Measurements from ENCODE around the gene OTOP2. TPM values are rescaled to one million over a fixed set of nuclear protein-coding genes. Genes with fewer than 3 reads are reported as not detected.

OTOP2 gene
- total and polyA plus RNA-seq, 7 donors: not detected

GRCh38 chr17:74916136-74916850 lies 7.8 kb upstream of the OTOP2 start:
- H3K9me3 ChIP-seq: no peaks in the 10 kb centered on the region
- WGBS, 3 donors: 72 to 74% (median 73%) methylated on average over 13 of the region's 13 CpGs
- intact Hi-C loops (cut with DNase I): no loop called here
- TF ChIP-seq, protein P1, sequence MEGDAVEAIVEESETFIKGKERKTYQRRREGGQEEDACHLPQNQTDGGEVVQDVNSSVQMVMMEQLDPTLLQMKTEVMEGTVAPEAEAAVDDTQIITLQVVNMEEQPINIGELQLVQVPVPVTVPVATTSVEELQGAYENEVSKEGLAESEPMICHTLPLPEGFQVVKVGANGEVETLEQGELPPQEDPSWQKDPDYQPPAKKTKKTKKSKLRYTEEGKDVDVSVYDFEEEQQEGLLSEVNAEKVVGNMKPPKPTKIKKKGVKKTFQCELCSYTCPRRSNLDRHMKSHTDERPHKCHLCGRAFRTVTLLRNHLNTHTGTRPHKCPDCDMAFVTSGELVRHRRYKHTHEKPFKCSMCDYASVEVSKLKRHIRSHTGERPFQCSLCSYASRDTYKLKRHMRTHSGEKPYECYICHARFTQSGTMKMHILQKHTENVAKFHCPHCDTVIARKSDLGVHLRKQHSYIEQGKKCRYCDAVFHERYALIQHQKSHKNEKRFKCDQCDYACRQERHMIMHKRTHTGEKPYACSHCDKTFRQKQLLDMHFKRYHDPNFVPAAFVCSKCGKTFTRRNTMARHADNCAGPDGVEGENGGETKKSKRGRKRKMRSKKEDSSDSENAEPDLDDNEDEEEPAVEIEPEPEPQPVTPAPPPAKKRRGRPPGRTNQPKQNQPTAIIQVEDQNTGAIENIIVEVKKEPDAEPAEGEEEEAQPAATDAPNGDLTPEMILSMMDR (IDR thresholded peaks at IDR 0.05): no peak
- DNase-seq (no peak), ATAC-seq (no peak)
- H3K27ac ChIP-seq: no peak overlapping the region
- H3K27me3 ChIP-seq (ENCODE audit: insufficient read depth in 3 of 3, low read length in 2 of 3): peaks cover 0 to 58% (median 0%) of the 10 kb centered on the region in 3 donors
- H3K36me3 ChIP-seq (ENCODE audit: insufficient read depth in 1 of 2, low read depth in 1 of 2): no peaks in the 10 kb centered on the region
- no peak overlapping the region for H3K4me3 ChIP-seq
- no peaks in the 10 kb centered on the region for H3K4me1 ChIP-seq

GRCh38 chr17:74916851-74917199 lies 7.2 kb upstream of the OTOP2 start:
- WGBS, 3 donors: 87 to 92% (median 92%) methylated on average over 11 of the region's 11 CpGs
- TF ChIP-seq, protein P1 (IDR thresholded peaks at IDR 0.05): no peak
- Histone ChIP-seq H3K4me3 (no peak overlapping the region), H3K9me3 (no peaks in the 10 kb centered on the region), H3K4me1 (no peaks in the 10 kb centered on the region), H3K27me3 (ENCODE audit: insufficient read depth in 3 of 3, low read length in 2 of 3) (peaks cover 0 to 64% (median 1%) of the 10 kb centered on the region in 3 donors), H3K36me3 (ENCODE audit: insufficient read depth in 1 of 2, low read depth in 1 of 2) (no peaks in the 10 kb centered on the region), H3K27ac (no peak overlapping the region)
- no peak for DNase-seq
- intact Hi-C loops (cut with DNase I): no loop called here
- no peak for ATAC-seq

DNA sequence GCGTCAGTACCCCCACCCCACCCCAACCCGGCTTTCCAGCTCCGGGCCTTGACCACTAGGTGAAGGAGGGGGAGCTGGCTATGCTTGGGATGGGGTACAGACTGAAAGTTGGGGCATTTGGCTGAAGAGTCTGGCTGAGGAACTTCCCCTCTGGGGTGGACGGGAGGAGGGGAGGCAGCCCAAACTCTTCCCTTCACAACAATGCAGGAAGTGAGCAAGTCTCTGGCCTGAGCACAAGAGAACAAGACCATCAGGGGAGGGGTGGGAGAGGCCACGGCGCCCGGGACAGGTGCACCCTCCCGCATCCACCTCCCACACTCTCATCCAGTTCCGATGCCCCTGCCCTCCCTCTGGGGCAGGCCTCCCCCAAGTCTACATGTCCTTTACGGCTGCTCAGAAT lies 6.6 kb upstream of the OTOP2 start:
- TF ChIP-seq, protein P1 (IDR thresholded peaks at IDR 0.05): no peak
- ATAC-seq: no peak
- WGBS, 3 donors: 58 to 67% (median 60%) methylated on average over 10 of the region's 10 CpGs
- Histone ChIP-seq H3K27ac (no peak overlapping the region), H3K9me3 (no peaks in the 10 kb centered on the region), H3K27me3 (ENCODE audit: insufficient read depth in 3 of 3, low read length in 2 of 3) (peaks cover 0 to 70% (median 2%) of the 10 kb centered on the region in 3 donors), H3K4me1 (no peaks in the 10 kb centered on the region), H3K4me3 (no peak overlapping the region), H3K36me3 (ENCODE audit: insufficient read depth in 1 of 2, low read depth in 1 of 2) (no peaks in the 10 kb centered on the region)
- DNase-seq: no peak
- intact Hi-C loops (cut with DNase I): no loop called here

GRCh38 chr17:74918906-74919305 lies 5.2 kb upstream of the OTOP2 start:
- Histone ChIP-seq H3K36me3 (ENCODE audit: insufficient read depth in 1 of 2, low read depth in 1 of 2) (no peaks in the 10 kb centered on the region), H3K27ac (no peak overlapping the region), H3K9me3 (no peaks in the 10 kb centered on the region), H3K27me3 (ENCODE audit: insufficient read depth in 3 of 3, low read length in 2 of 3) (peaks cover 0 to 84% (median 9%) of the 10 kb centered on the region in 3 donors), H3K4me1 (peaks cover 11% of the 10 kb centered on the region), H3K4me3 (no peak overlapping the region)
- ATAC-seq (no peak), DNase-seq (no peak)
- whole genome bisulfite sequencing, 3 donors: 87 to 93% (median 93%) methylated on average over 5 of the region's 5 CpGs
- TF ChIP-seq, protein P1 (IDR thresholded peaks at IDR 0.05): no peak
- intact Hi-C loops (cut with DNase I): no loop called here

Data from psoas muscle (tissue), 8 donors.